Lower leg skin (tissue), 4 donors: ENCODE measurements around the gene KIF18B. TPM values are rescaled to one million over a fixed set of nuclear protein-coding genes. Genes with fewer than 3 reads are reported as not detected.

Experiments used
- DNase-seq, 2 donors: peaks; one replicate each; pipeline ENCODE4 v3.0.0-alpha.2; 2019; ENCODE audit warnings: low spot score in 2 of 2
- H3K4me3 ChIP-seq: fragments of 200-600 bp; sonication (generic); 2 replicates; pipeline ENCODE4 v1.5.1; 2017; ENCODE audit warnings: mild to moderate bottlenecking, low read depth; ENCODE audit not compliant: poor library complexity, severe bottlenecking
- CTCF ChIP-seq, 3 donors: fragments of 450-650 bp; IDR thresholded peaks; one replicate each; pipeline ENCODE4 v1.5.1; 2016; ENCODE audit warnings: antibody characterized with exemption in 3 of 3, mild to moderate bottlenecking in 3 of 3, moderate library complexity in 2 of 3
- POLR2A ChIP-seq, 2 donors: fragments of 450-650 bp; IDR thresholded peaks; one replicate each; pipeline ENCODE4 v1.6.1; 2016 to 2017; ENCODE audit warnings: antibody characterized with exemption in 2 of 2, mild to moderate bottlenecking in 1 of 2, moderate library complexity in 1 of 2
- WGBS, 2 donors: methylation state at CpG; one replicate each; pipeline ENCODE4 v1.1.5; 2018; 5-methylcytosine and 5-hydroxymethylcytosine counted together
- intact Hi-C: fragments of 100-400 bp; cut with DNase I; formaldehyde crosslinking; loops from one replicate; pipeline ENCODE4 v1.15.0; 2023; ENCODE audit warnings: low total_unique reads
- total RNA-seq, 4 donors: library from RNA; depleted of rRNA; stranded (reverse); fragments of >200 nt; gene quantifications; one replicate each; pipeline ENCODE4 v1.1.0, GENCODE V29; 2016

KIF18B gene
- total RNA-seq, 4 donors from 2014 or later = 1.0 to 2.4 (median 1.5) TPM

- no peak overlapping the region for H3K4me3 ChIP-seq
- 0 to 7% methylated on average over 7 to 9 of the region's 47 CpGs for whole genome bisulfite sequencing, 2 donors
- intact Hi-C loops = no loop called here
- no peak for DNase-seq
- TF ChIP-seq CTCF (IDR thresholded peaks at IDR 0.05) (no peak), POLR2A (IDR thresholded peaks at IDR 0.05) (no peak)
Observed at GRCh38 chr17:44967907-44968224, 20.3 kb upstream of the KIF18B start.

- no peak for DNase-seq
- TF ChIP-seq CTCF (IDR thresholded peaks at IDR 0.05) (no peak), POLR2A (IDR thresholded peaks at IDR 0.05) (no peak)
- WGBS, 2 donors = 3 to 10% methylated on average over 17 to 53 of the region's 76 CpGs
- intact Hi-C loops = no loop called here
- no peak overlapping the region for H3K4me3 ChIP-seq
Observed at GRCh38 chr17:44967026-44967906, 19.7 kb upstream of the KIF18B start.

GRCh38 chr17:44966348-44967025 is 18.9 kb upstream of the KIF18B start:
- H3K4me3 ChIP-seq = no peak overlapping the region
- no peak for TF ChIP-seq CTCF (IDR thresholded peaks at IDR 0.05)
- no peak for TF ChIP-seq POLR2A (IDR thresholded peaks at IDR 0.05)
- no peak for DNase-seq
- 25 to 29% methylated on average over 17 to 21 of the region's 21 CpGs for WGBS, 2 donors
- intact Hi-C loops = no loop called here

GRCh38 chr17:44965481-44966234 is 18.1 kb upstream of the KIF18B start:
- DNase-seq = no peak
- no peak for TF ChIP-seq POLR2A (IDR thresholded peaks at IDR 0.05)
- no peak for TF ChIP-seq CTCF (IDR thresholded peaks at IDR 0.05)
- no peak overlapping the region for H3K4me3 ChIP-seq
- intact Hi-C loops = no loop called here
- 61 to 71% methylated on average over 5 of the region's 5 CpGs for WGBS, 2 donors

- H3K4me3 ChIP-seq = no peak overlapping the region
- TF ChIP-seq CTCF (IDR thresholded peaks at IDR 0.05) (no peak), POLR2A (IDR thresholded peaks at IDR 0.05) (no peak)
- intact Hi-C loops = no loop called here
- DNase-seq = no peak
- 69 to 77% methylated on average over 7 of the region's 7 CpGs for WGBS, 2 donors
Observed at GRCh38 chr17:44961921-44962350, 14.4 kb upstream of the KIF18B start.
